ENCODE results near the gene DENND5A. TPM values are rescaled to one million over a fixed set of nuclear protein-coding genes. Genes with fewer than 3 reads are reported as not detected.
A peak's percentile ranks its signal among the peaks of the same experiment; 100 is the strongest.

Gene DENND5A
- total and polyA plus RNA-seq, 10 of the 15 experiments (the other 5 are each of a cell fraction or from before 2014, with no cell fraction given) = 15.6 to 157 (median 85.1) TPM

- TF ChIP-seq KAT2A (conservative IDR thresholded peaks at IDR 0.05; ENCODE audit: control insufficient read depth, low read depth, low read length) (no peak), JUNB (IDR thresholded peaks at IDR 0.05) (peak; percentile 60), BCL3 (IDR thresholded peaks at IDR 0.05; ENCODE audit: borderline replicate concordance, insufficient read depth, low read depth, low read length, poor library complexity, severe bottlenecking) (peak; percentile 36), RAD21 (IDR thresholded peaks at IDR 0.05; ENCODE audit: insufficient read depth, low read depth, low read length) (peak; percentile 5; the same call in 1 of the 2 replicates), RELA (IDR thresholded peaks at IDR 0.05; ENCODE audit: borderline replicate concordance, partially characterized antibody) (peak; percentile 8), SRF (IDR thresholded peaks at IDR 0.05; ENCODE audit: low read depth in 2 of 2, low read length in 2 of 2) (no peak), RAD51 (IDR thresholded peaks at IDR 0.05) (peak; percentile 47; the same call in 1 of the 2 replicates), BCLAF1 (IDR thresholded peaks at IDR 0.05) (no peak), MTA2 (IDR thresholded peaks at IDR 0.05; ENCODE audit: low read depth) (peak; percentile 48)
Measured at GRCh38 chr11:9263840-9264315, 1.3 kb downstream of the DENND5A start (continued).
